Measurements from ENCODE around the gene ASTN1. TPM values are rescaled to one million over a fixed set of nuclear protein-coding genes. Genes with fewer than 3 reads are reported as not detected.

Gene ASTN1
- total and polyA plus RNA-seq, 9 of the 15 experiments (the other 6 are each of a cell fraction or from before 2014, with no cell fraction given), result 0.05 to 0.22 (median 0.18) TPM

DNA sequence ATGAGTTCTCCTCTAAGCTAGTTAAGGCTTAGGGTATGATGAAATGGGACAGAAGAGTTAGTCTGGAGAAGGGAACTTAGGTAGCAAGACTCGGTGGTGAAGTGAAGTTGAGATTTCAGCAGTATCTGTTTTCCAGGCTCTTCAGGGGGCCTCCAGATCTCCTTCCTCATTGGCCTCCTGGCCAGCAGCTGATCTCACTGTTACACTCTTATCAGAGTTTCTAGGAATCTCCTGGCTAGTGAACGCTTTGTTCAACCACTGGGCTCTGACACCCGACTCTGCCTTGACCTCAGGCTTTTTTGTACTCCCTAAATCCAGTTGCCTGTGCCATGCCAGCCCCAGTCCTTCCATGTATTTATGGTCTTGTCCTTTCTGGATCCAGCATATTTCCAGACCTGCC lies 311.0 kb downstream of the ASTN1 start (continued):
- TF ChIP-seq, protein P1, sequence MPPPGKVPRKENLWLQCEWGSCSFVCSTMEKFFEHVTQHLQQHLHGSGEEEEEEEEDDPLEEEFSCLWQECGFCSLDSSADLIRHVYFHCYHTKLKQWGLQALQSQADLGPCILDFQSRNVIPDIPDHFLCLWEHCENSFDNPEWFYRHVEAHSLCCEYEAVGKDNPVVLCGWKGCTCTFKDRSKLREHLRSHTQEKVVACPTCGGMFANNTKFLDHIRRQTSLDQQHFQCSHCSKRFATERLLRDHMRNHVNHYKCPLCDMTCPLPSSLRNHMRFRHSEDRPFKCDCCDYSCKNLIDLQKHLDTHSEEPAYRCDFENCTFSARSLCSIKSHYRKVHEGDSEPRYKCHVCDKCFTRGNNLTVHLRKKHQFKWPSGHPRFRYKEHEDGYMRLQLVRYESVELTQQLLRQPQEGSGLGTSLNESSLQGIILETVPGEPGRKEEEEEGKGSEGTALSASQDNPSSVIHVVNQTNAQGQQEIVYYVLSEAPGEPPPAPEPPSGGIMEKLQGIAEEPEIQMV (tag; conservative IDR thresholded peaks at IDR 0.05; ENCODE audit: low read depth), result no peak
- TF ChIP-seq HMGN3 (IDR thresholded peaks at IDR 0.05; ENCODE audit: borderline replicate concordance, extremely low read depth, insufficient read length, low read depth, low read length), result peak; percentile 30
- TF ChIP-seq PML (IDR thresholded peaks at IDR 0.05; ENCODE audit: low read length), result no peak
- TF ChIP-seq ZNF764 (CRISPR knock-in tag; IDR thresholded peaks at IDR 0.05; ENCODE audit: low read depth), result no peak
- peak; percentile 69 for TF ChIP-seq ATF7 (IDR thresholded peaks at IDR 0.05)
- TF ChIP-seq, protein P2, sequence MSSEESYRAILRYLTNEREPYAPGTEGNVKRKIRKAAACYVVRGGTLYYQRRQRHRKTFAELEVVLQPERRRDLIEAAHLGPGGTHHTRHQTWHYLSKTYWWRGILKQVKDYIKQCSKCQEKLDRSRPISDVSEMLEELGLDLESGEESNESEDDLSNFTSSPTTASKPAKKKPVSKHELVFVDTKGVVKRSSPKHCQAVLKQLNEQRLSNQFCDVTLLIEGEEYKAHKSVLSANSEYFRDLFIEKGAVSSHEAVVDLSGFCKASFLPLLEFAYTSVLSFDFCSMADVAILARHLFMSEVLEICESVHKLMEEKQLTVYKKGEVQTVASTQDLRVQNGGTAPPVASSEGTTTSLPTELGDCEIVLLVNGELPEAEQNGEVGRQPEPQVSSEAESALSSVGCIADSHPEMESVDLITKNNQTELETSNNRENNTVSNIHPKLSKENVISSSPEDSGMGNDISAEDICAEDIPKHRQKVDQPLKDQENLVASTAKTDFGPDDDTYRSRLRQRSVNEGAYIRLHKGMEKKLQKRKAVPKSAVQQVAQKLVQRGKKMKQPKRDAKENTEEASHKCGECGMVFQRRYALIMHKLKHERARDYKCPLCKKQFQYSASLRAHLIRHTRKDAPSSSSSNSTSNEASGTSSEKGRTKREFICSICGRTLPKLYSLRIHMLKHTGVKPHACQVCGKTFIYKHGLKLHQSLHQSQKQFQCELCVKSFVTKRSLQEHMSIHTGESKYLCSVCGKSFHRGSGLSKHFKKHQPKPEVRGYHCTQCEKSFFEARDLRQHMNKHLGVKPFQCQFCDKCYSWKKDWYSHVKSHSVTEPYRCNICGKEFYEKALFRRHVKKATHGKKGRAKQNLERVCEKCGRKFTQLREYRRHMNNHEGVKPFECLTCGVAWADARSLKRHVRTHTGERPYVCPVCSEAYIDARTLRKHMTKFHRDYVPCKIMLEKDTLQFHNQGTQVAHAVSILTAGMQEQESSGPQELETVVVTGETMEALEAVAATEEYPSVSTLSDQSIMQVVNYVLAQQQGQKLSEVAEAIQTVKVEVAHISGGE (CRISPR knock-in tag; IDR thresholded peaks at IDR 0.05), result no peak
- 0 out of 2 replicates have a peak, but pooled peaks have one; percentile 18 for TF ChIP-seq SMAD4 (CRISPR knock-in tag; conservative IDR thresholded peaks at IDR 0.05)
- peak; percentile 52 for TF ChIP-seq TCF3 (CRISPR knock-in tag; IDR thresholded peaks at IDR 0.05)
- no peak for TF ChIP-seq ZKSCAN8 (CRISPR knock-in tag; IDR thresholded peaks at IDR 0.05)
- TF ChIP-seq EWSR1 (IDR thresholded peaks at IDR 0.05; ENCODE audit: borderline replicate concordance, low read depth, partially characterized antibody), result no peak
- TF ChIP-seq NFYB (IDR thresholded peaks at IDR 0.05; ENCODE audit: extremely low read depth, insufficient read length), result peak; percentile 6
- TF ChIP-seq DMBX1 (CRISPR knock-in tag; IDR thresholded peaks at IDR 0.05; ENCODE audit: borderline replicate concordance), result peak; percentile 50; the same call in 1 of the 2 replicates
- TF ChIP-seq, protein P3, sequence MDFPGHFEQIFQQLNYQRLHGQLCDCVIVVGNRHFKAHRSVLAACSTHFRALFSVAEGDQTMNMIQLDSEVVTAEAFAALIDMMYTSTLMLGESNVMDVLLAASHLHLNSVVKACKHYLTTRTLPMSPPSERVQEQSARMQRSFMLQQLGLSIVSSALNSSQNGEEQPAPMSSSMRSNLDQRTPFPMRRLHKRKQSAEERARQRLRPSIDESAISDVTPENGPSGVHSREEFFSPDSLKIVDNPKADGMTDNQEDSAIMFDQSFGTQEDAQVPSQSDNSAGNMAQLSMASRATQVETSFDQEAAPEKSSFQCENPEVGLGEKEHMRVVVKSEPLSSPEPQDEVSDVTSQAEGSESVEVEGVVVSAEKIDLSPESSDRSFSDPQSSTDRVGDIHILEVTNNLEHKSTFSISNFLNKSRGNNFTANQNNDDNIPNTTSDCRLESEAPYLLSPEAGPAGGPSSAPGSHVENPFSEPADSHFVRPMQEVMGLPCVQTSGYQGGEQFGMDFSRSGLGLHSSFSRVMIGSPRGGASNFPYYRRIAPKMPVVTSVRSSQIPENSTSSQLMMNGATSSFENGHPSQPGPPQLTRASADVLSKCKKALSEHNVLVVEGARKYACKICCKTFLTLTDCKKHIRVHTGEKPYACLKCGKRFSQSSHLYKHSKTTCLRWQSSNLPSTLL (IDR thresholded peaks at IDR 0.05), result no peak
- 0 out of 4 replicates have a peak, but pooled peaks of 1 of the 2 experiments have one; percentile 16 for TF ChIP-seq HDAC1 (IDR thresholded peaks at IDR 0.05)
- TF ChIP-seq, protein P4, sequence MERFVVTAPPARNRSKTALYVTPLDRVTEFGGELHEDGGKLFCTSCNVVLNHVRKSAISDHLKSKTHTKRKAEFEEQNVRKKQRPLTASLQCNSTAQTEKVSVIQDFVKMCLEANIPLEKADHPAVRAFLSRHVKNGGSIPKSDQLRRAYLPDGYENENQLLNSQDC (CRISPR knock-in tag; IDR thresholded peaks at IDR 0.05), result no peak

Measured in K562 (cell line).